Heart left ventricle (tissue), 16 donors: Measurements from ENCODE around the gene TXNDC5. TPM values are rescaled to one million over a fixed set of nuclear protein-coding genes. Genes with fewer than 3 reads are reported as not detected.

ENCODE experiments used
- ATAC-seq, 4 donors: fragments of 200-7000 bp; cut with Tn5 transposase; one replicate each; pipeline ENCODE4 v1.9.1; 2020 to 2022; ENCODE audit warnings: moderate library complexity in 4 of 4, mild to moderate bottlenecking in 3 of 4, moderate number of reproducible peaks in 1 of 4
- DNase-seq, 5 donors: peaks; one replicate each; pipeline ENCODE4 v3.0.0-alpha.2; 2020
- H3K27ac ChIP-seq, 12 donors: fragments of 200-600 bp; sonication (generic) in 4 of 12; one replicate each; pipeline versions ENCODE4 v1.5.0 to v1.8.0; 2016 to 2022; ENCODE audit warnings: mild to moderate bottlenecking in 2 of 12
- H3K27me3 ChIP-seq, 9 donors: fragments of 200-600 bp; sonication (generic) in 2 of 9; one replicate each; pipeline versions ENCODE4 v1.5.1 to v1.8.0; 2016 to 2022; ENCODE audit warnings: mild to moderate bottlenecking in 3 of 9
- H3K36me3 ChIP-seq, 9 donors: fragments of 200-600 bp; sonication (generic) in 2 of 9; one replicate each; pipeline versions ENCODE4 v1.5.0 to v1.8.0; 2018 to 2022; ENCODE audit warnings: mild to moderate bottlenecking in 2 of 9
- H3K4me1 ChIP-seq, 12 donors: fragments of 200-600 bp; sonication (generic) in 4 of 12; one replicate each; pipeline versions ENCODE4 v1.5.0 to v1.8.0; 2016 to 2022; ENCODE audit warnings: mild to moderate bottlenecking in 3 of 12
- H3K4me3 ChIP-seq, 12 donors: fragments of 200-600 bp; sonication (generic) in 4 of 12; one replicate each; pipeline versions ENCODE4 v1.5.0 to v1.8.0; 2017 to 2022; ENCODE audit warnings: mild to moderate bottlenecking in 9 of 12, moderate library complexity in 4 of 12
- H3K9me3 ChIP-seq, 12 donors: fragments of 200-600 bp; sonication (generic) in 4 of 12; one replicate each; pipeline versions ENCODE4 v1.5.0 to v1.8.0; 2016 to 2022; ENCODE audit warnings: mild to moderate bottlenecking in 1 of 12
- POLR2A ChIP-seq, 2 donors: fragments of 450-650 bp; IDR thresholded peaks; one replicate each; pipeline ENCODE4 v1.6.1; 2017; ENCODE audit warnings: antibody characterized with exemption in 2 of 2, mild to moderate bottlenecking in 2 of 2, moderate library complexity in 2 of 2
- WGBS, 4 donors: extraction: QIAGEN DNeasy Blood & Tissue Kit in 2 of 4; methylation state at CpG; one replicate each; pipeline versions ENCODE4 v1.1.5 to v1.1.7; 2013 to 2018; 5-methylcytosine and 5-hydroxymethylcytosine counted together
- intact Hi-C, 10 donors: fragments of 100-400 bp; cut with DNase I; formaldehyde crosslinking; loops; one replicate each; pipeline versions ENCODE4 v1.11.1 to v1.14.2; 2022
- polyA plus RNA-seq, 2 donors: library from polyadenylated mRNA; stranded (reverse); fragments of 200-250 nt; gene quantifications; one replicate each; pipeline ENCODE4 v1.2.3, GENCODE V29; 2013
- total RNA-seq, 9 donors: library from RNA; depleted of rRNA in 2 of 9; stranded (reverse); fragments of >200 nt in 2 of 9; fragmentation: NEBNext Ultra II Directional in 3 of 9; extraction: Animal tissue kit (Norgen Biotek cat#: 25700) in 3 of 9; gene quantifications; one replicate each; pipeline versions ENCODE4 v1.1.0 to v1.2.4, GENCODE V29; 2016 to 2023
- TF ChIP-seq, protein P1 (sequence below), 12 donors: fragments of 200-600 bp; sonication (generic) in 4 of 12; IDR thresholded peaks; one replicate each; pipeline versions ENCODE4 v1.5.0 to v1.8.0; 2018 to 2022; ENCODE audit warnings: antibody characterized with exemption in 12 of 12, mild to moderate bottlenecking in 5 of 12
- donor health status: ischemic (EF 13 %, LVEDD 7.1; RV severe dilation, severe dysfunction).
- donor health status: healthy with polysubstance abuse.
- donor health status: DM: no; HTN: yes; CAD: no.
- donor health status: DM: no; HTN: no; CAD: no.
- donor health status: ischemic (EF 25% LVEDD 6.9; RV normal size, moderate dysfunction).
- donor health status: ischemic (EF 25% LVEDD 5.7; RV mildly dilated, moderate dysfunction).
- donor health status: healthy.
- donor health status: DM: yes; HTN: yes; CAD: no.
- donor health status: ischemic (EF 35%, LVEDD 5.7; RV mildly dilated, moderate dysfunction).
- donor health status: nonischemic (EF 11% LVEDD 7.7; RV severe dilation, severe dysfunction).
- donor health status: DM: yes; HTN: yes; CAD: no.
- donor health status: PGD.
- donor health status: ischemic (EF 29% LVEDD 5.4; RV normal size, mild dysfunction).
- donor health status: nonischemic (EF 23%, LVEDD 6.1; RV moderate dilation, normal function).

TXNDC5 gene
- total and polyA plus RNA-seq, 11 donors, result 20.3 to 112 (median 43.6) TPM

DNA sequence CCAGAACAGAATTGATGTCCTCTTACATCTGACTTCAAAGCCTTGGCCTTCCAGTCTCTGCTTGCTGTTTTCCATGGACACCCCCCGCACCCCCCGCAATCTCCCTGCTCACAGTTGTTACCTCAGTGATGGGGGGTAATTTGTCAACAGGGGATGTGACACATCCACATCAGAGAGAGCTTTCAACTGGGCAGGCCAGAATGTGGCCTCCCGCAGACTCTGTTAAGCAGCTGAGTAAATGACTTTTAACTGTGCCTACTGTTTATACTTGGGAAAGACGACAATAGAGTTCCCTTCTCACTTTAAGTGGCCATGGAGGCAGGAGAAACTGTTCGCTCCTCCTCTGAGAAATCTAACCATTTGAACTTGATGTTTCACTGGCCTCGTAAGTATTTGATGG is 51.0 kb downstream of the TXNDC5 start:
- H3K4me3 ChIP-seq, result no peak overlapping the region
- intact Hi-C loops, result no loop called here
- H3K27ac ChIP-seq, result no peak overlapping the region
- no peaks in the 10 kb centered on the region for H3K9me3 ChIP-seq
- TF ChIP-seq POLR2A (IDR thresholded peaks at IDR 0.05), result no peak
- TF ChIP-seq, protein P1, sequence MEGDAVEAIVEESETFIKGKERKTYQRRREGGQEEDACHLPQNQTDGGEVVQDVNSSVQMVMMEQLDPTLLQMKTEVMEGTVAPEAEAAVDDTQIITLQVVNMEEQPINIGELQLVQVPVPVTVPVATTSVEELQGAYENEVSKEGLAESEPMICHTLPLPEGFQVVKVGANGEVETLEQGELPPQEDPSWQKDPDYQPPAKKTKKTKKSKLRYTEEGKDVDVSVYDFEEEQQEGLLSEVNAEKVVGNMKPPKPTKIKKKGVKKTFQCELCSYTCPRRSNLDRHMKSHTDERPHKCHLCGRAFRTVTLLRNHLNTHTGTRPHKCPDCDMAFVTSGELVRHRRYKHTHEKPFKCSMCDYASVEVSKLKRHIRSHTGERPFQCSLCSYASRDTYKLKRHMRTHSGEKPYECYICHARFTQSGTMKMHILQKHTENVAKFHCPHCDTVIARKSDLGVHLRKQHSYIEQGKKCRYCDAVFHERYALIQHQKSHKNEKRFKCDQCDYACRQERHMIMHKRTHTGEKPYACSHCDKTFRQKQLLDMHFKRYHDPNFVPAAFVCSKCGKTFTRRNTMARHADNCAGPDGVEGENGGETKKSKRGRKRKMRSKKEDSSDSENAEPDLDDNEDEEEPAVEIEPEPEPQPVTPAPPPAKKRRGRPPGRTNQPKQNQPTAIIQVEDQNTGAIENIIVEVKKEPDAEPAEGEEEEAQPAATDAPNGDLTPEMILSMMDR (IDR thresholded peaks at IDR 0.05), result no peak
- H3K36me3 ChIP-seq, result no peaks in the 10 kb centered on the region
- WGBS, 4 donors, result 67 to 72% (median 71%) methylated on average over 6 of the region's 6 CpGs
- H3K27me3 ChIP-seq, result no peaks in the 10 kb centered on the region
- no peak for ATAC-seq
- no peaks in the 10 kb centered on the region for H3K4me1 ChIP-seq
- no peak for DNase-seq

DNA sequence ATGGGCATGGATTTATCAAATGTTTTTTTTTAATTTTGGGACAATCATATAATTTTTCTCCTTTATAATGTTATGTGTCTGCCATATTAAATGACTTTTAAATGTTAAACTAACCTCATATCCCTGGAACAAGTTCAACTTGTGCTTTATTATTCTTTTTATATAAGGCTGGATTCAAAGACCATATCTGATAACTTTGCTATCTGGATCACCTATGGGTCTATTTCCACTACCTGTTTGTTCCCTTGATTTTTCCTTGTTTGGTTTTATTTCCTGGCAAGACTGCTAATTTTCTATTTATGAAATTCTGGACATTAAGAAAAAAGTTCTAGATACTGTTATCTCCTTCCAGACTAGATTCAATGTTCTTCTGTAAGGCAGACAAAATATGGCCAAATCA is 58.8 kb downstream of the TXNDC5 start:
- intact Hi-C loops, result no loop called here
- no peak for DNase-seq
- Histone ChIP-seq H3K27me3 (no peaks in the 10 kb centered on the region), H3K4me3 (no peak overlapping the region), H3K27ac (no peak overlapping the region), H3K4me1 (peaks cover 0 to 6% (median 0%) of the 10 kb centered on the region in 12 donors), H3K9me3 (peaks cover 0 to 30% (median 13%) of the 10 kb centered on the region in 12 donors), H3K36me3 (no peaks in the 10 kb centered on the region)
- no peak for TF ChIP-seq POLR2A (IDR thresholded peaks at IDR 0.05)
- TF ChIP-seq, protein P1 (IDR thresholded peaks at IDR 0.05), result no peak
- ATAC-seq, result no peak

DNA sequence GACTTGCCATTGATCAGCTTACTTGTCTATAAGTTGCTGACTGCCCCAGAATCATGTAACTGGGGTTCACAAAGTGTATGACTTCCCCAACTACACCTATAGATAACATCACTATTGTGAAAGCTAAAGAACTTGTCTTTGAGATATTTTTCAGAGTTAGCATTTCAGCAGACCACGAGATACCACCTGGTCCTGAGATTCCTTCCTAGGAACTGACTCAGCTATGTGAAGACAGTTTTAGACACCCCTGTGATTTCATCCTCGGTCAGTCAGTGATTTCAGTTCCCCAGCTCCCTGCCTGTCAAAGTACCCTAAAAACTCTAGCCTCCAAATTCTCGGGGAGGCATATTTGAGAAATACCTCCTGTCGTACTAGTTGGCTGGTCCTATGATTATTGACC is 62.4 kb downstream of the TXNDC5 start:
- Histone ChIP-seq H3K27me3 (no peaks in the 10 kb centered on the region), H3K27ac (no peak overlapping the region), H3K9me3 (peaks cover 0 to 30% (median 13%) of the 10 kb centered on the region in 12 donors), H3K4me1 (peaks cover 0 to 6% (median 0%) of the 10 kb centered on the region in 12 donors), H3K4me3 (no peak overlapping the region), H3K36me3 (no peaks in the 10 kb centered on the region)
- no peak for ATAC-seq
- TF ChIP-seq, protein P1 (IDR thresholded peaks at IDR 0.05), result no peak
- no peak for TF ChIP-seq POLR2A (IDR thresholded peaks at IDR 0.05)
- no peak for DNase-seq
- intact Hi-C loops, result no loop called here
- WGBS, 4 donors, result 87 to 89% (median 88%) methylated on average over 4 of the region's 4 CpGs

DNA sequence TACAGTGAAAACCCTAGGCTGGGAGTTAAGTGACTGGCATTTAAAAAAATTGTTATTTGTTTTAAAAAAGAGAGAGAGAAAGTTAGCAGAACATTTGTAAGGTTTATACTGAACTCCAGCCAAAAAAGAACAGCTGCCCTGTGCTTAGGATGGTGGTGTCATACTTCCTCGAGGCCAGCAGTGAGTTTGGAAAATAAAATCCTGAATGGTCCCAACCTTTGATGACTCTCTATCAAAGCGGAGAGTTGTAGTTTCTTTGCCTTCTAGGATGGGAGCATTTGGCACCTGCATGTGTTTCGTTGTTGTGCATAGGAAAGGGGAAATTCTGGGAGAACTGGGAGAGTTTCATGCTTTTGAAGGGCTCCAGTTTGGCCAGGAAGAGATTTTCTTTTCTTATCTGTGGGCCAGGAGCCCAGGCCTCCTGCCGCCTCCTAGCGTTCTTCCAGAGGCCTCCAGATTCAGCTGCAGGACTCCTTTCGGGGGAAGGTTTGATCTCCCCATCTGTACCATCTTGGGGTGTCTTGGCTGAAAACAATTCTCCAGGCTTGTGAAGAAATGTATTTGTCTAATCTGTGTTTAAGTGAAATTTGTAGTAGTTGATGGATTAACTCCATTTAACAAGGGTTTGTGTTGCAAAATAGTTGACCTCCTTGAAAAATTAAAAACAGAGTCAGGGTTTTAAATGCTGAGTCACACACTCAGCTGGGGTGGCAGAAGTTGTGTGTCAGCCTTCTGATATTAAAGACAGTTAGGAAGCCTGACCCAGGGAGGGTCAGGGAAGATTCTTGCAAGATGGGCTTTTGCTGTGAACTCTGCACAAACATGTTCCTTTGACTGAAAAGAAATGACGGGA is 63.4 kb downstream of the TXNDC5 start:
- WGBS, 4 donors, result 53 to 75% (median 65%) methylated on average over 7 of the region's 7 CpGs
- no peak overlapping the region for H3K27ac ChIP-seq

More for the DNA sequence above, 63.4 kb downstream of the TXNDC5 start:
- H3K9me3 ChIP-seq, result peaks cover 0 to 25% (median 10%) of the 10 kb centered on the region in 12 donors
- no peaks in the 10 kb centered on the region for H3K36me3 ChIP-seq
- H3K27me3 ChIP-seq, result no peaks in the 10 kb centered on the region
- no peak overlapping the region for H3K4me3 ChIP-seq
- no peak for TF ChIP-seq POLR2A (IDR thresholded peaks at IDR 0.05)
- TF ChIP-seq, protein P1 (IDR thresholded peaks at IDR 0.05), result peak in 5 of 12 donors; percentile 12 to 37 (median 16)
- no peak for DNase-seq
- ATAC-seq, result peak in 3 of 4 donors; percentile 60 to 82 (median 67)
- H3K4me1 ChIP-seq, result peaks cover 0 to 6% (median 0%) of the 10 kb centered on the region in 12 donors
- intact Hi-C loops, result no loop called here
